RWPE1 (cell line): ENCODE measurements around the gene UBE2Q1.
A peak's percentile ranks its signal among the peaks of the same experiment; 100 is the strongest.
"Not testable (repeated sequence)": the region's sequence is repeated elsewhere in the genome, so short reads cannot be mapped to it uniquely, and the experiment has no call there.

Experiments
- CTCF ChIA-PET: fragments of 350-600 bp; sonication (Branson Sonifier 250); formaldehyde crosslinking; extraction: SDS; loops from one replicate; lab custom pipeline; 2021; lab: Yijun Ruan, JAX
- POLR2A ChIA-PET: fragments of 400-600 bp; formaldehyde crosslinking; extraction: SDS; loops from one replicate; lab custom pipeline; 2020; ENCODE audit warnings: antibody characterized with exemption; ENCODE audit not compliant: low non-redundant PET; lab: Yijun Ruan, JAX
- DNase-seq: peaks from one replicate; pipeline ENCODE4 v3.0.0; 2012; ENCODE audit warnings: low spot score
- H3K27ac ChIP-seq: fragments of 450-650 bp; 2 replicates; pipeline ENCODE4 v1.5.1; 2017
- CTCF ChIP-seq: fragments of 450-650 bp; conservative IDR thresholded peaks from 2 replicates; pipeline ENCODE4 v1.5.1; 2017; ENCODE audit warnings: low read depth, mild to moderate bottlenecking

UBE2Q1 gene

DNA sequence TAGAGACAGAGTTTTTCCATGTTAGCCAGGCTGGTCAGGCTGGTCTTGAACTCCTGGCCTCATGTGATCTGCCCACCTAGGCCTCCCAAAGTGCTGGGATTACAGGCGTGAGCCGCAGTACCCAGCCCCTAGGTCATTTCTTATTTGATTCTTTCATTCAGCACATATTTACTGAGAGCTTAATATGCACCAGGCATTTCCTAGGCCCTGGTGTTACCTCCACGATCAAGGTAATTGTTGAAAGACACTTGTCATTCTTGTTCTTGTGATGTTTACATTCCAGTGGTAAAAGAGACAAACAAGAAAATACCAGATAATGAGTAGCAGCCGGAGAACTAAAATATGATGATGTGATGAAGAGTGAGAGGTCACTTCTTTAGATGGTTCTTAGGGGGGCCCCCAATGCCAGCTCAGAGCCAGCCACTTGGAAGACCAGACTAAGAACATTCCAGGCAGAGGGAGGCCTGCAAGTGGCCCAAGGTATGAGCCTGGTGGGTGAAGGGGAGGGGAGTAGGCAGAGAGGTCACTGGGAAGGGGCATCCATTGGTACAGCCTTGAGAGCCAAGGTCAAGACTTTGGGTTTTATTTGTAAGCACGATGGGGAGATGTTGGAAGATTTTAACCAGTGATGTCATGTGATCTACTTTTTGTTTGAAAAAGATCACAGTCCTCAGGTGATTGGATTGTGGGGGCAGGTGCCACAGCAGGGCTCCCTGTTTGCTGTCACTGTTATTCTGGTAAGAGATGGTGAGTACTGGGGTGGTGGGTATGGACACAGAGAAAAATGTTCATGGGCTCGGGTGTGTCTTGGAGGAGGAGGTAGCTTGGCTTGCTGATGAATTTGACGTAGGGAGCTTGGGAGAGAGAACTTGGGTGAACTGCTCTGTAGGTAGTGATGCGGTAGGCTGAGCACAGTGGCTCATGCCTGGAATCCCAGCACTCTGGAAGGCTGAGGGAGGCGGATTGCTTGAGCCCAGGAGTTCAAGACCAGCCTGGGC lies 18.7 kb downstream of the UBE2Q1 start:
- no peak overlapping the region for H3K27ac ChIP-seq
- TF ChIP-seq CTCF = no peak
- CTCF ChIA-PET = no interaction called here
- POLR2A ChIA-PET = no interaction called here
- DNase-seq = no peak

- ChIA-PET CTCF (interaction anchor here (0.5 kb wide), 1 partner anchor 748 kb away, joined by 5 read pairs; no protein-coding TSS in a partner anchor), POLR2A (no interaction called here)
- no peak for TF ChIP-seq CTCF
Measured at GRCh38 chr1:154536570-154536969, 21.9 kb downstream of the UBE2Q1 start.

GRCh38 chr1:154533952-154534844 lies 24.3 kb downstream of the UBE2Q1 start:
- DNase-seq = peak; percentile 77
- peak; percentile 76 for TF ChIP-seq CTCF
- H3K27ac ChIP-seq = no peak overlapping the region
- POLR2A ChIA-PET = no interaction called here
- CTCF ChIA-PET = interaction anchor here (0.5 to 1.2 kb wide), 6 partner anchors 9 to 962 kb away, joined by 3 to 6 read pairs (median 3); no protein-coding TSS in a partner anchor

More at GRCh38 chr1:154536570-154536969, 21.9 kb downstream of the UBE2Q1 start:
- no peak for DNase-seq
- H3K27ac ChIP-seq = no peak overlapping the region

DNA sequence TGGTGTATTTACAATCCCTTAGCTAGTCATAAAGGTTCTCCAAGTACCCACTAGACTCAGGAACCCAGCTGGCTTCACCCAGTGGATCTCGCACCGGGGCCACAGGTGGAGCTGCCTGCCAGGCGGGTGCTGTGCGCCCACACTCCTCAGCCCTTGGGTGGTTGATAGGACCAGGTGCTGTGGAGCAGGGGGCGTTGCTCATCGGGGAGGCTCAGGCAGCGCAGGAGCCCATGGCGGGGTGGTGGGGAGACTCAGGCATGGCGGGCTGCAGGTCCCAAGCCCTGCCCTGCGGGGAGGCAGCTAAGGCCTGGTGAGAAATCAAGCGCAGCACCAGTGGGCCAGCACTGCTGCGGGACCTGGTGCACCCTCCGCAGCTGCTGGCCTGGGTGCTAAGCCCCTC lies 26.5 kb downstream of the UBE2Q1 start:
- CTCF ChIA-PET = interaction anchor here (0.6 kb wide), 1 partner anchor 38 kb away, joined by 3 read pairs; no protein-coding TSS in a partner anchor
- DNase-seq, H3K27ac ChIP-seq, POLR2A ChIA-PET: not testable (repeated sequence)

- no peak overlapping the region for H3K27ac ChIP-seq
- POLR2A ChIA-PET = no interaction called here
- CTCF ChIA-PET = interaction anchor here (0.6 kb wide), 1 partner anchor 272 kb away, joined by 4 read pairs; no protein-coding TSS in a partner anchor
- DNase-seq = no peak
- no peak for TF ChIP-seq CTCF
Measured at GRCh38 chr1:154529308-154529707, 29.2 kb downstream of the UBE2Q1 start.

DNA sequence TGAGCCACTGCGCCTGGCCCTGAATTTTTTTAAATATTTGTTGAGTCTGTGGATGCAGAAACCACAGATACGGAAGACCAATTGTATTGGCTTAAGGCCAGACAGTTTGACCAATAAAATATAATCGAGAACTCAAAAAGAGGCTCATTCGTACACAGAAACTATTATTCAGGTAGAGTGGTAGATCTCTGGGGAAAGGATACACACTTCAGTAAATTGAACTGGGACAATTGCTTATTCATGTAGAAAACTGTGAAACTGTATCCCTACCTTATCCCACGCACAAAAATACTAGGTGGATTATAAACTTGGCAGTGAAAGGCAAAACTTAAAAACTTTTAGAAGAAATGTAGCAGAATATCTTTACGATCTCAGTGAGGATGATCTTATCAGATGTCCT lies 31.3 kb downstream of the UBE2Q1 start:
- CTCF ChIA-PET = interaction anchor here (0.6 to 0.7 kb wide), 2 partner anchors 143 to 339 kb away, joined by 3 read pairs; no protein-coding TSS in a partner anchor

More for the DNA sequence above, 31.3 kb downstream of the UBE2Q1 start:
- DNase-seq = no peak
- POLR2A ChIA-PET = no interaction called here
- no peak for TF ChIP-seq CTCF
- H3K27ac ChIP-seq = no peak overlapping the region
